ENCODE measurements around the gene TRAF3IP3. TPM values are rescaled to one million over a fixed set of nuclear protein-coding genes. Genes with fewer than 3 reads are reported as not detected.

Gene TRAF3IP3
- polyA plus RNA-seq, 4 donors, result 0.89 to 1.8 (median 1.6) TPM

GRCh38 chr1:209766051-209766450, 10.2 kb downstream of the TRAF3IP3 start:
- DNase-seq (ENCODE audit: low read depth in 4 of 4, low spot score in 2 of 4), result no peak

- no peak for DNase-seq (ENCODE audit: low read depth in 4 of 4, low spot score in 2 of 4)
Measured at GRCh38 chr1:209767096-209767495, 11.2 kb downstream of the TRAF3IP3 start.

GRCh38 chr1:209767706-209768105, 11.9 kb downstream of the TRAF3IP3 start:
- DNase-seq (ENCODE audit: low read depth in 4 of 4, low spot score in 2 of 4), result no peak

- DNase-seq (ENCODE audit: low read depth in 4 of 4, low spot score in 2 of 4), result no peak
Measured at GRCh38 chr1:209768354-209768774, 12.5 kb downstream of the TRAF3IP3 start.

- peak in 1 of 4 donors; percentile 24 for DNase-seq (ENCODE audit: low read depth in 4 of 4, low spot score in 2 of 4)
Measured at GRCh38 chr1:209769171-209769904, 13.5 kb downstream of the TRAF3IP3 start.

GRCh38 chr1:209769971-209770370, 14.1 kb downstream of the TRAF3IP3 start:
- DNase-seq (ENCODE audit: low read depth in 4 of 4, low spot score in 2 of 4), result no peak

- no peak for DNase-seq (ENCODE audit: low read depth in 4 of 4, low spot score in 2 of 4)
Measured at GRCh38 chr1:209770636-209771415, 15.0 kb downstream of the TRAF3IP3 start.

- DNase-seq (ENCODE audit: low read depth in 4 of 4, low spot score in 2 of 4), result no peak
Measured at GRCh38 chr1:209772126-209772525, 16.3 kb downstream of the TRAF3IP3 start.

GRCh38 chr1:209774592-209774991, 18.7 kb downstream of the TRAF3IP3 start:
- DNase-seq (ENCODE audit: low read depth in 4 of 4, low spot score in 2 of 4), result no peak

- no peak for DNase-seq (ENCODE audit: low read depth in 4 of 4, low spot score in 2 of 4)
Measured at GRCh38 chr1:209775678-209776077, 19.8 kb downstream of the TRAF3IP3 start.

GRCh38 chr1:209777587-209777986, 21.7 kb downstream of the TRAF3IP3 start:
- no peak for DNase-seq (ENCODE audit: low read depth in 4 of 4, low spot score in 2 of 4)

GRCh38 chr1:209778102-209778501, 22.2 kb downstream of the TRAF3IP3 start:
- no peak for DNase-seq (ENCODE audit: low read depth in 4 of 4, low spot score in 2 of 4)

- DNase-seq (ENCODE audit: low read depth in 4 of 4, low spot score in 2 of 4), result no peak
Measured at GRCh38 chr1:209780268-209780667, 24.4 kb downstream of the TRAF3IP3 start.

GRCh38 chr1:209783386-209783785, 27.5 kb downstream of the TRAF3IP3 start:
- no peak for DNase-seq (ENCODE audit: low read depth in 4 of 4, low spot score in 2 of 4)

GRCh38 chr1:209784265-209785169, 28.7 kb downstream of the TRAF3IP3 start, which contains the start of gene C1orf74:
Gene C1orf74, minus strand, starts transcription at chr1:209784559. Its CDS starts 925 bp downstream, at chr1:209783634.
- DNase-seq (ENCODE audit: low read depth in 4 of 4, low spot score in 2 of 4), result peak; percentile 94 to 99 (median 98)

- DNase-seq (ENCODE audit: low read depth in 4 of 4, low spot score in 2 of 4), result no peak
Measured at GRCh38 chr1:209785592-209785991, 29.7 kb downstream of the TRAF3IP3 start.

GRCh38 chr1:209786146-209786545, 30.3 kb downstream of the TRAF3IP3 start:
- no peak for DNase-seq (ENCODE audit: low read depth in 4 of 4, low spot score in 2 of 4)

GRCh38 chr1:209787551-209787950, 31.7 kb downstream of the TRAF3IP3 start:
- no peak for DNase-seq (ENCODE audit: low read depth in 4 of 4, low spot score in 2 of 4)

- DNase-seq (ENCODE audit: low read depth in 4 of 4, low spot score in 2 of 4), result no peak
Measured at GRCh38 chr1:209789245-209789644, 33.4 kb downstream of the TRAF3IP3 start.

GRCh38 chr1:209790286-209791193, 34.7 kb downstream of the TRAF3IP3 start:
- DNase-seq (ENCODE audit: low read depth in 4 of 4, low spot score in 2 of 4), result no peak
